Mucosa of stomach (tissue), 1 donor: ENCODE data around the gene TRIM42.

Experiments used
- H3K27me3 ChIP-seq: one replicate; pipeline ENCODE4 v1.7.0; 2013; ENCODE audit warnings: mild to moderate bottlenecking, low read length; ENCODE audit not compliant: control insufficient read depth, insufficient read depth
- H3K36me3 ChIP-seq: one replicate; pipeline ENCODE4 v1.7.0; 2013; ENCODE audit warnings: low read length; ENCODE audit not compliant: control insufficient read depth, insufficient read depth
- H3K4me1 ChIP-seq: one replicate; pipeline ENCODE4 v1.7.0; 2013; ENCODE audit warnings: mild to moderate bottlenecking, low read length; ENCODE audit not compliant: control insufficient read depth, insufficient read depth
- H3K4me3 ChIP-seq: one replicate; pipeline ENCODE4 v1.7.0; 2013; ENCODE audit warnings: low read length
- H3K9ac ChIP-seq: one replicate; pipeline ENCODE4 v1.7.0; 2013; ENCODE audit warnings: mild to moderate bottlenecking, low read length, moderate library complexity
- H3K9me3 ChIP-seq: one replicate; pipeline ENCODE4 v1.7.0; 2013; ENCODE audit warnings: mild to moderate bottlenecking, low read length, moderate library complexity; ENCODE audit not compliant: control insufficient read depth
- donor health status: Pancreatic carcinoma.

TRIM42 gene

GRCh38 chr3:140686948-140687347, 9.1 kb downstream of the TRIM42 start:
- Histone ChIP-seq H3K36me3 (no peaks in the 10 kb centered on the region), H3K4me3 (no peak overlapping the region), H3K9me3 (no peaks in the 10 kb centered on the region), H3K4me1 (no peaks in the 10 kb centered on the region), H3K27me3 (no peaks in the 10 kb centered on the region), H3K9ac (no peak overlapping the region)

- no peaks in the 10 kb centered on the region for H3K27me3 ChIP-seq
- H3K36me3 ChIP-seq, result no peaks in the 10 kb centered on the region
- H3K4me1 ChIP-seq, result no peaks in the 10 kb centered on the region
- H3K4me3 ChIP-seq, result no peak overlapping the region
- H3K9me3 ChIP-seq, result no peaks in the 10 kb centered on the region
- no peak overlapping the region for H3K9ac ChIP-seq
Measured at GRCh38 chr3:140695361-140696061, 17.6 kb downstream of the TRIM42 start.

GRCh38 chr3:140699516-140700231, 21.8 kb downstream of the TRIM42 start:
- Histone ChIP-seq H3K36me3 (no peaks in the 10 kb centered on the region), H3K4me1 (no peaks in the 10 kb centered on the region), H3K4me3 (no peak overlapping the region), H3K9ac (no peak overlapping the region), H3K9me3 (no peaks in the 10 kb centered on the region), H3K27me3 (no peaks in the 10 kb centered on the region)

GRCh38 chr3:140702281-140702680, 24.4 kb downstream of the TRIM42 start:
- H3K9ac ChIP-seq, result no peak overlapping the region
- H3K4me3 ChIP-seq, result no peak overlapping the region
- H3K36me3 ChIP-seq, result no peaks in the 10 kb centered on the region
- no peaks in the 10 kb centered on the region for H3K4me1 ChIP-seq
- no peaks in the 10 kb centered on the region for H3K9me3 ChIP-seq
- no peaks in the 10 kb centered on the region for H3K27me3 ChIP-seq

- Histone ChIP-seq H3K4me1 (no peaks in the 10 kb centered on the region), H3K27me3 (no peaks in the 10 kb centered on the region), H3K36me3 (no peaks in the 10 kb centered on the region), H3K9me3 (no peaks in the 10 kb centered on the region), H3K4me3 (no peak overlapping the region), H3K9ac (no peak overlapping the region)
Measured at GRCh38 chr3:140703496-140703895, 25.6 kb downstream of the TRIM42 start.

GRCh38 chr3:140704733-140705132, 26.9 kb downstream of the TRIM42 start:
- no peaks in the 10 kb centered on the region for H3K36me3 ChIP-seq
- no peak overlapping the region for H3K4me3 ChIP-seq
- no peaks in the 10 kb centered on the region for H3K4me1 ChIP-seq
- H3K9me3 ChIP-seq, result no peaks in the 10 kb centered on the region
- no peaks in the 10 kb centered on the region for H3K27me3 ChIP-seq
- no peak overlapping the region for H3K9ac ChIP-seq

GRCh38 chr3:140705954-140706353, 28.1 kb downstream of the TRIM42 start:
- H3K4me1 ChIP-seq, result no peaks in the 10 kb centered on the region
- H3K9me3 ChIP-seq, result no peaks in the 10 kb centered on the region
- no peak overlapping the region for H3K9ac ChIP-seq
- no peaks in the 10 kb centered on the region for H3K27me3 ChIP-seq
- no peaks in the 10 kb centered on the region for H3K36me3 ChIP-seq
- no peak overlapping the region for H3K4me3 ChIP-seq

GRCh38 chr3:140706360-140706759, 28.5 kb downstream of the TRIM42 start:
- Histone ChIP-seq H3K36me3 (no peaks in the 10 kb centered on the region), H3K4me1 (no peaks in the 10 kb centered on the region), H3K9me3 (no peaks in the 10 kb centered on the region), H3K27me3 (no peaks in the 10 kb centered on the region), H3K9ac (no peak overlapping the region), H3K4me3 (no peak overlapping the region)

GRCh38 chr3:140708815-140709214, 31.0 kb downstream of the TRIM42 start:
- Histone ChIP-seq H3K9me3 (no peaks in the 10 kb centered on the region), H3K27me3 (no peaks in the 10 kb centered on the region), H3K36me3 (no peaks in the 10 kb centered on the region), H3K4me1 (no peaks in the 10 kb centered on the region), H3K9ac (no peak overlapping the region), H3K4me3 (no peak overlapping the region)

- Histone ChIP-seq H3K4me1 (no peaks in the 10 kb centered on the region), H3K9me3 (no peaks in the 10 kb centered on the region), H3K4me3 (no peak overlapping the region), H3K27me3 (no peaks in the 10 kb centered on the region), H3K9ac (no peak overlapping the region), H3K36me3 (no peaks in the 10 kb centered on the region)
Measured at GRCh38 chr3:140709751-140710150, 31.9 kb downstream of the TRIM42 start.

- Histone ChIP-seq H3K27me3 (no peaks in the 10 kb centered on the region), H3K9me3 (no peaks in the 10 kb centered on the region), H3K4me3 (no peak overlapping the region), H3K36me3 (no peaks in the 10 kb centered on the region), H3K9ac (no peak overlapping the region), H3K4me1 (no peaks in the 10 kb centered on the region)
Measured at GRCh38 chr3:140710711-140711389, 33.0 kb downstream of the TRIM42 start.

- no peaks in the 10 kb centered on the region for H3K27me3 ChIP-seq
- no peak overlapping the region for H3K4me3 ChIP-seq
- no peaks in the 10 kb centered on the region for H3K9me3 ChIP-seq
Measured at GRCh38 chr3:140711390-140712035, 33.6 kb downstream of the TRIM42 start.

More at GRCh38 chr3:140711390-140712035, 33.6 kb downstream of the TRIM42 start:
- no peaks in the 10 kb centered on the region for H3K4me1 ChIP-seq
- no peak overlapping the region for H3K9ac ChIP-seq
- H3K36me3 ChIP-seq, result no peaks in the 10 kb centered on the region
